Testis (tissue), 2 donors: ENCODE data around the gene CLIP1.

Experiments used
- CTCF ChIP-seq, 3 experiments: fragments of 450-650 bp in 2 of 3; fragments of 200-600 bp in 1 of 3; sonication (generic) in 1 of 3; IDR thresholded peaks; one replicate each; pipeline ENCODE4 v1.5.1; 2016 to 2019; ENCODE audit warnings: antibody characterized with exemption in 3 of 3, mild to moderate bottlenecking in 2 of 3, moderate library complexity in 1 of 3
- POLR2A ChIP-seq: fragments of 450-650 bp; IDR thresholded peaks from one replicate; pipeline ENCODE4 v1.6.1; 2017; ENCODE audit warnings: antibody characterized with exemption, mild to moderate bottlenecking, moderate library complexity

DNA sequence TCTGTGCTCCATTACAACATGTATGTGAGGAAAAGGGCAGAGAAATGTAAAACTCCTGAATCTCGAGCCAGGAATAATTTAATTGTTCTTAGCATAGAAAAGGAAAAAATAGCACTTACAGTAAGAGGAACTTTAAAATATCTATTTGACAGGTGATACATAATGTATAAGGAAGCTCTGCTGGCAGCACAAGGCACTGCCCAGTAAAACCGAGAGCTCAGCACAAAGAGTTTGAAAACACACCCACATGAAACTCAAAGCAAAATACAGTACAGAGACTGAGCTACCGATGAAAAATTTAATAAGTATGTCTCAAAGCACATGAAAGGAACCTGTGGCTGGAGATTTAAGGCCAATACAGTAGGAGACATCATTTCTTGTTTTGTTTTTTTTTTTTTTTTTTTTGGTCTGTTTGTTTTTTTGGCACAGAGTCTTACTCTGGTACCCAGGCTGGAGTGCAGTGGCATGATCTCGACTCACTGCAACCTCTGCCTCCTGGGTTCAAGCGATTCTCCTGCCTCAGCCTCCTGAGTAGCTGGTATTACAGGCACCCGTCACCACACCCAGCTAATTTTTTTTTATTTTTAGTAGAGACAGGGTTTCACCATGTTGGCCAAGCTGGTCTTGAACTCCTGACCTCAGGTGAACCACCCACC, 19.2 kb downstream of the CLIP1 start:
- TF ChIP-seq CTCF (IDR thresholded peaks at IDR 0.05), result no peak
- no peak for TF ChIP-seq POLR2A
